Stimulated activated CD8-positive, alpha-beta memory T cell treated with anti-CD3 and anti-CD28 coated beads, Interleukin-15, amount 100 ng/mL, for 48 hours (primary cell): ENCODE data around the gene EPN1.
"Not testable (repeated sequence)": the region's sequence is repeated elsewhere in the genome, so short reads cannot be mapped to it uniquely, and the experiment has no call there.

Source experiments
- DNase-seq, 2 donors: peaks; one replicate each; pipeline ENCODE4 v3.0.0-alpha.2; 2020; ENCODE audit warnings: low read depth in 2 of 2

The EPN1 gene

DNA sequence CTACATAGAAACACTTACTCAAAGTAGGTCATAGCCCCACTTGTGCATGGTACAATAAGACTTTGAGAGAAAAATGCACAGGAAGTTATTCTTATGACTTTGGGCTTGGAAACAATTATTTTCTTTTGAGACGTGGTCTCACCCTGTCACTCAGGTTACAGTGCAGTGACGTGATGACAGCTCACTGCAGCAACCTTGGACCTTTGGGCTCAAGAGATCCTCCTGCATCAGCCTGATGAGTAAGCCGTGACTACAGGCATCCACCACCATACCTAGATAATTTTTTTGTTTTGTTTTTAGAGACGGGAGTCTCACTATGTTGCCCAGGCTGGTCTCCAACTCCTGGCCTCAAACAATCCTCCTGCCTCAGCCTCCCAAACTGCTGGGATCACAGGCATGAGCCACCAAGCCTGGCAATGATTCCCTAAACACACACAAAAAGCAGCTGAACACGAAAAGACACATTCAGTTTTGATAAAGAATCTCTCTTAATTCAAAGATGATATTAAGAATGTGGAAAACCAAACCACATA lies 45.3 kb downstream of the EPN1 start:
- no peak for DNase-seq

DNA sequence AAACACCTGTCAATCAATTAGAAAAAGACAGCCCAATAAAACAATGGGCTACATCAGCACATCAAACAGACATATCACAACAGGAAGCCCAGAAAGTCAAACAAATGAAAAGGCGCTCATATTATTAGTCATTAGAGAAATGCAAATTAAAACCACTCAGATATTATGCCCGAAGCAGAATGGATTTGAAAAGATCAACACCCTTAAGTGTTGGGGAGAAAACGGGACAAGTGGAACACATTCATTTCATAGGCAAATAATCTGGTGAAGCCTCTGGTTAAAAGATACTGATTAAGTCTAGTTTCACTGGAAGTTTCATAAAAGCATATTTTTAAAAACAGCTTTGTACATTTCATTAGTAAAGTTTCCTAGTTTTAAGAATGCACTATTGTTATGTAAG lies 45.8 kb downstream of the EPN1 start:
- no peak for DNase-seq

DNA sequence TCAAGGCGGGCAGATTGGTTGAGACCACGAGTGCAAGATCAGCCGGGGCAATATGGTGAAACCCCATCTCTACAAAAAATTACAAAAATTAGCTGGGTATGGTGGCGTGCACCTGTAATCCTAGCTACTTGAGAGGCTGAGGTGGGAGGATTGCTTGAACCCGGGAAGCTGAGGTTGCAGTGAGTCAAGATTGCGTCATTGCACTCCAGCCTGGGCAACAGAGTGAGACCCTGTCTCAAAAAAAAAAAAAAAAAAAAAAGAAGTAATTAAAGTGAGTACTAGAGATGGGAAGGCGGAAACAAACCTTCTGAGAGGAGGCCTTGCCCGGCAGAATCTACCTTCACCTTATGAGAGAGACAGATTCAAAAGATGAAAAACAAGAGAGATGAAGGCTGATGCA lies 48.5 kb downstream of the EPN1 start:
- no peak for DNase-seq

DNA sequence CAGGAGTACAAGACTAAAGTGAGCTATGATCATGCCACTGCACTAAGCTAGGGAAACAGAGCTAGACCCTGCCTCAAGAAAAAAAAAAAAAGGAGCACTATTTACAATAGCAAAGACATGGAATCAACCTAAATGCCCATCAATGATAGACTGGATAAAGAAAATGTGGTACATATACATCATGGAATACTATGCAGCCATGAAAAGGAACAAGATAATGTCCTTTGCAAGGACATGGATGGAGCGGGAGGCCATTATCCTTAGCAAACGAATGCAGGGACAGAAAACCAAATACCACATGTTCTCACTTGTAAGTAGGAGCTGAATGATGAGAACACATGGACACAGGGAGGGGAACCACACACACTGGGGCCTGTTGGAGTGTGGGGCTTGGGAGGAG lies 55.4 kb downstream of the EPN1 start:
- DNase-seq, result not testable (repeated sequence)

DNA sequence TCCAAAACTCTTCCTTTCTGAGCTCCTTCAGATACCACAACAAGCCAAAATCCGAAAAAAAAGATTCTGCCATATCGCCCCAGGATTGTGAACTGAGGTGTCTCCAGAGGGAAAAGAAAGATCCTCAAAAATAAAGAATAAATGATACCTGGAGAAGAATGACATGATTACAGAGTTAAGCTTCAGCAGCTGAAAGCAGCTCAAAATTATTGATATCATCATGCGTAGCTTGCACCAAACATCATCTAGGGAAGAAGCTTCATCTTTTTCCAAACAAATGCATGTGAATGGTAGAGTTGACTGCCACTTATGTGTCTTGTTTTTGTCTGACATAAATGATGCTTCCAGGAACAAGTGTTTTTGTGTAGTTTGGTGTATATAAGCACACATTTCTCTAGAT lies 63.3 kb downstream of the EPN1 start, which contains the start of gene NLRP9:
Gene NLRP9 (minus strand): TSS at position 101 of the 400 bp plus-strand sequence. CDS start 28 bp downstream, at position 73.
- no peak for DNase-seq

DNA sequence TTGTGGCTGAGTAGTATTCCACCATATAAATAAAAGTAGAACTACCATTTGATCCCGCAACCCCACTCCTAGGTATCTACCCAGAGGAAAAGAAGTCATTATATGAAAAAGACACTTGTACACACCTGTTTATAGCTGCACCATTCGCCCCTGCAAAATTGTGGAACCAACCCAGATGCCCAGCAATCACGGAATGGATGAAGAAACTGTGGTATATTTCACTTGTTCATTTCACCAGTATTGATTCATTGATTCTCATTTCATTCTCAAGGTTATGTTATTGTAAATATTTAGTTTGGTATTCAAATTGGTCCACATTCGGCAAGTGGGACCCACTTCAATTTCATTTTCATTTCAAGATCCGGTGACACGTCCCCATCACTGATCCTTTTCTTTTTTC lies 75.7 kb downstream of the EPN1 start:
- DNase-seq, result no peak

DNA sequence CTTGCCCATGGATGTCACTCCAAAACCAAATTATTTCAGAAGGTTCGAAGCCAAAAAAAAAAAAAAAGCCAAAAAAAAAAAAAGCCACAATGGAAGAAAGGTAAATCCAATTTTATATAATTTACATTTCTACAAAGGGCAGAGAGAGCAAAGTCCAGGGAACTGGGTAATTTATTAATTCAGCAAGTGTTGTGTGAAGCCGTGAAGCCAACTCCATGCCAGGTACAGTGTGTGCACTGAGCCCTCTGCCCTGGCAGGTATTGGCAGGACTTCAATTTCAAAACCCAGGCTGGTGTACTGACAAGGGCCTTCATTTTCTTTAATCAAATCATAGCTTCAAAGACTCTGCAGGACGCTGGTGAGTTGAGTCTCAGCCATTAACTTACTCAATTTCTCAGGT lies 78.4 kb downstream of the EPN1 start:
- DNase-seq, result no peak

DNA sequence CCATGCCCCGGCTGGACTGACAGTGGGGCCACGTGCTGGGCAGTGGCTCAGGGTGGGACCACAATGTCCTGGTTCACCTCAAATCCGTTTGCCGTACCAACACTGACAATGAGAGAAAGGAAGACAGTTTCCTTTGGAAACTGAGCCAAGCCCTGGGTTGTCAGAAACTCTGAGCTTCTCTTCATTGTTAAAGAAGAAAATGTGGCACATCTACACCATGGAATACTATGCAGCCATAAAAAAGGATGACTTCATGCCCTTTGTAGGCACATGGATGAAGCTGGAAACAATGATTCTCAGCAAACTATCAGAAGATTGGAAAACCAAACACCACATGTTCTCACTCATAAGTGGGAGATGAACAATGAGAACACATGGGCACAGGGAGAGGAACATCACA lies 81.8 kb downstream of the EPN1 start:
- not testable (repeated sequence) for DNase-seq

DNA sequence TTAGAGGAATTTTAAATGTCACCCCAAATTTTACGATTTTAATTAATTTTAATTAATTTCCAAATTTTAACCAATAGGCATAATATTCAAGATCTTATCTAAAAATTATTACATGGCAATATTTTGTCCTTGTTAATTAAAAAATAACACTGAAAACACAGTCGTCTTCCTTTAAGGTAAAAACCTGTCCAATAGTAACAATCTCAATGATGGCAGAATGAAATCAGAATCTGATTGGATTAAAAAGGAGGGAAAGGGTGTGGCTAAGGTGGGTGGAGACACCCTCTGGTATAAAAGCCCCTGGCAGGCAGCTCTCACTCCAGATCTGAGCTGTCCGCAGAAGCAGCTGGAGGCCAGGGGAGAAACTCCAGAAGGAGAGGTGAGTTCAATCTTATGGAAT lies 83.8 kb downstream of the EPN1 start, which contains the start of gene RFPL4A:
Gene RFPL4A (plus strand): TSS at position 301 of the 400 bp plus-strand sequence. CDS start 2,704 bp downstream, outside the sequence.
- not testable (repeated sequence) for DNase-seq
